Osteocyte (in vitro differentiated cells): ENCODE data around the gene BARHL2. TPM values are rescaled to one million over a fixed set of nuclear protein-coding genes. Genes with fewer than 3 reads are reported as not detected.

Experiments
- DNase-seq: peaks from one replicate; pipeline ENCODE4 v3.0.0; 2021; ENCODE audit warnings: mixed read lengths; ENCODE audit not compliant: unreplicated experiment; ENCODE audit errors: extremely low spot score
- H3K27ac Mint-ChIP-seq: one replicate; pipeline ENCODE4 v1.8.0; 2021; ENCODE audit warnings: mild to moderate bottlenecking, mixed read lengths; ENCODE audit not compliant: unreplicated experiment
- H3K27me3 Mint-ChIP-seq: one replicate; pipeline ENCODE4 v1.8.0; 2021; ENCODE audit warnings: mixed read lengths; ENCODE audit not compliant: unreplicated experiment
- H3K36me3 Mint-ChIP-seq: one replicate; pipeline ENCODE4 v1.8.0; 2021; ENCODE audit warnings: mixed read lengths; ENCODE audit not compliant: unreplicated experiment
- H3K4me1 Mint-ChIP-seq: one replicate; pipeline ENCODE4 v1.8.0; 2021; ENCODE audit warnings: mixed read lengths; ENCODE audit not compliant: unreplicated experiment
- H3K4me3 Mint-ChIP-seq: one replicate; pipeline ENCODE4 v1.8.0; 2021; ENCODE audit warnings: mild to moderate bottlenecking, moderate library complexity, mixed read lengths; ENCODE audit not compliant: unreplicated experiment
- H3K9me3 Mint-ChIP-seq: one replicate; pipeline ENCODE4 v1.8.0; 2021; ENCODE audit warnings: mixed read lengths; ENCODE audit not compliant: unreplicated experiment
- total RNA-seq: library from RNA; stranded (reverse); gene quantifications from 2 replicates; pipeline ENCODE4 v1.2.1, GENCODE V29; 2021
- TF ChIP-seq, protein P1 (sequence below): fragments of 200-600 bp; sonication (generic); IDR thresholded peaks from 2 replicates; pipeline ENCODE4 v1.5.0; 2021; ENCODE audit warnings: antibody characterized with exemption, mild to moderate bottlenecking, moderate library complexity

The BARHL2 gene
- total RNA-seq, 1 donor from 2014 or later = not detected

DNA sequence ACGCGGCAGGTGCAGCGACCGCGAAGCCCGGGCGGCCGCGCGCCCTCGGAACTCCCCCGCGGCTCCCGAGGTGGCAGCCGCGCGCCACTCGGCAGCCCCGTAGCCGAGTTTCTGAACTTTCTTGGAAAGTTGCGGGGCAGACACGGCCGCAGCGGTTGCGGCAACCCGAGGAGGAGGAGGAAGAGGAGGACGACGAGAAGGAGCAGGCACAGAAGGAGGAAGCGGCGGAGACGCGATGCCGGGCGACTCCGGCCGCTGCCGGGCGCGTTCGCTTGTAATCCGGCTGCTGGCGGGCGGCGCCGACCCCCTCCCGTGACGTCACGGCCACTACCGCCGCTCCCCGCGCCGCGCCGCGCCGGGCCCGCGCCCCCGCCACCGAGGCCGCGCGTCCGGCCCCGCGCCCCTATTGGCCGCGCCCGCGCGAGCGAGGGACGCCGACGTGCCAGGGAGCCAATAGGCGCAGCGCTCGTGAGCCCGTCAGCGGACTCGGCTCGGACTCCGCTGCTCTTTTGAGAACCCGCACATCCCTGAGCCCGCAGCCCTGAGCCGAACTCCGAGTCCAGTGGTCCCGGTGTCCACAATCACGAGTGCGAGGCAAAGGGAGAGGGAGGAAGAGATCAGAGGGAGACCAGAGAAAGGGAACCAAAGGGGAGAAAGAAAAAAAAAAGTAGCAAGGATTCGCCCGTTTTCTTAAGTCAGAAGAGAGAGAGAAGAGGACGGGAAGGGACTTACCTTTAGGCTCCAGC is 736 bp upstream of the BARHL2 start:
- no peak for DNase-seq
- Mint-ChIP-seq H3K36me3 (peaks cover 4% of the 10 kb centered on the region), H3K4me3 (peak overlapping the region; percentile 76), H3K4me1 (peaks cover 24% of the 10 kb centered on the region), H3K27me3 (peaks cover 86% of the 10 kb centered on the region), H3K9me3 (peaks cover 14% of the 10 kb centered on the region), H3K27ac (no peak overlapping the region)
- TF ChIP-seq, protein P1, sequence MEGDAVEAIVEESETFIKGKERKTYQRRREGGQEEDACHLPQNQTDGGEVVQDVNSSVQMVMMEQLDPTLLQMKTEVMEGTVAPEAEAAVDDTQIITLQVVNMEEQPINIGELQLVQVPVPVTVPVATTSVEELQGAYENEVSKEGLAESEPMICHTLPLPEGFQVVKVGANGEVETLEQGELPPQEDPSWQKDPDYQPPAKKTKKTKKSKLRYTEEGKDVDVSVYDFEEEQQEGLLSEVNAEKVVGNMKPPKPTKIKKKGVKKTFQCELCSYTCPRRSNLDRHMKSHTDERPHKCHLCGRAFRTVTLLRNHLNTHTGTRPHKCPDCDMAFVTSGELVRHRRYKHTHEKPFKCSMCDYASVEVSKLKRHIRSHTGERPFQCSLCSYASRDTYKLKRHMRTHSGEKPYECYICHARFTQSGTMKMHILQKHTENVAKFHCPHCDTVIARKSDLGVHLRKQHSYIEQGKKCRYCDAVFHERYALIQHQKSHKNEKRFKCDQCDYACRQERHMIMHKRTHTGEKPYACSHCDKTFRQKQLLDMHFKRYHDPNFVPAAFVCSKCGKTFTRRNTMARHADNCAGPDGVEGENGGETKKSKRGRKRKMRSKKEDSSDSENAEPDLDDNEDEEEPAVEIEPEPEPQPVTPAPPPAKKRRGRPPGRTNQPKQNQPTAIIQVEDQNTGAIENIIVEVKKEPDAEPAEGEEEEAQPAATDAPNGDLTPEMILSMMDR = no peak

DNA sequence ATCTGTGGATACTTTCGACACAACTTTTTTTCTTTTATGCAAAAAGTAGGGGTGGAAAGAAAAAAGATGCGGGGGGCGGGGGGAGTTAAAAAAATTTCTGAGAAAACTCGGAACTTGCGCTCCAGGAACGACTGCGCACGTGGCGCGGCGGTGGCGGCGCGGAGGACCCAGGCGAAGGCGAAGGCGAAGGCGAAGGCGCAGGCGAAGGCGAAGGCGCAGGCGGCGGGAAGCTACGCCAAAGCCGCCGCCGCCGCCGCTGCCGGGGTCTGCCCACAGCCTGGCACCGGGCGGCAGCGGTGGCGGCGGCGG is 208 bp upstream of the BARHL2 start:
- H3K36me3 Mint-ChIP-seq = peaks cover 4% of the 10 kb centered on the region
- TF ChIP-seq, protein P1 = no peak
- peaks cover 24% of the 10 kb centered on the region for H3K4me1 Mint-ChIP-seq
- peaks cover 14% of the 10 kb centered on the region for H3K9me3 Mint-ChIP-seq
- DNase-seq = no peak
- no peak overlapping the region for H3K27ac Mint-ChIP-seq
- peak overlapping the region; percentile 68 for H3K4me3 Mint-ChIP-seq
- H3K27me3 Mint-ChIP-seq = peaks cover 86% of the 10 kb centered on the region

DNA sequence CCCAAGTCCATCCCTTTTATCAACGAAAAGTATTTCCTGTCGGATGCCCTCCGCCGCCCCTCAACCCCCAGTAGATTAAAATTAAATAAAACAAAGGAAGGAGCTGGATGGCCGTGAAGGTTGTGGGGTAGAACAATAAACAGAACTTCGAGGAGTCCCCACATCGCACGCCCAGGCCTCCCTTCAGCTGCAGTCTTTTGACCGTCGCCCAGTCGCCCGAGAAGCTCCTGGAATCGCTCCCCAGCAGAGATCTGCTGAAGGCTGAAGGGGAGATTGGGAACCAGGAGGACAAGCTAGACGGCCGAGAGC is 905 bp downstream of the BARHL2 start:
- Mint-ChIP-seq H3K9me3 (peaks cover 12% of the 10 kb centered on the region), H3K4me1 (peaks cover 24% of the 10 kb centered on the region), H3K27me3 (peaks cover 86% of the 10 kb centered on the region), H3K36me3 (peaks cover 4% of the 10 kb centered on the region), H3K27ac (no peak overlapping the region), H3K4me3 (peak overlapping the region; percentile 47)
- TF ChIP-seq, protein P1 = no peak
- no peak for DNase-seq

DNA sequence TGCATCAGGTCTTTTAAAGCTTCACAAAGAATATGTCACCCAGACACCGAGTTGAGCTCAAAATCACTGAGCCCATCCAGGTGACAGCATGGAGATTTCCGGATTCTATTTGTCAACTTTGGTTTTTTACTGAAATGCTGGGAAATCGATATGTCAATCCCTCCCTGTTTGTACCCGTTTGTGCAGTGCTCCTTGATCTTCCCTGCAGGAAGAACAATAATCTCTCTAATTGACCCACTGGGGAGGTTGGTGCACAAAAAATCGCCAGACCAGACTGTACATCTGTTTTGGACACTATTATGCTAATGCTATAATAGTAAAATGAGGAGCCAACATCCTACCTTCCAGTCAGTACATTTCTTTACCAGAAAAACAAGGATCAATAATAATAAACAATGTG is 1.8 kb downstream of the BARHL2 start:
- TF ChIP-seq, protein P1 = no peak
- Mint-ChIP-seq H3K27ac (no peak overlapping the region), H3K36me3 (peaks cover 2% of the 10 kb centered on the region), H3K9me3 (peaks cover 3% of the 10 kb centered on the region), H3K27me3 (peaks cover 86% of the 10 kb centered on the region), H3K4me3 (no peak overlapping the region), H3K4me1 (peaks cover 24% of the 10 kb centered on the region)
- no peak for DNase-seq

DNA sequence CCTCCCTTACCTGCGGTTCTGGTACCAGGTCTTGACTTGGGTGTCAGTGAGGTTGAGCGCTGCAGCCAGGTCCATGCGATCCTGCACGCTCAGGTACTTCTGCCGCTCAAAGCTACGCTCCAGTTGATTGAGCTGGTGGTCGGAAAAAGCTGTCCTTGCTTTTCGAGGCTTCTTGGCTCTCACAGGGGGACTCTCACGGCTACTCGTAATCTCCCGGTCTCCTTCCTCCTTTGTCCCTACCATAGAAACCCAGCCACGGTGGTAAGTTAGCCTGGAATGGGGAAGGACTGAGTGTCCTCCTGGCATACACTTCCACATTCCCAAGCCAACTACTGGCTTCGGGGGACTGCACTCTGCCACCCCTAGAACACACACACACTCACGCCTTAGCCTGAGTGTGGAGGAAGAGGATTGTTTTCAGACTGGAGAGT is 2.6 kb downstream of the BARHL2 start:
- Mint-ChIP-seq H3K9me3 (no peaks in the 10 kb centered on the region), H3K36me3 (peaks cover 2% of the 10 kb centered on the region), H3K4me3 (no peak overlapping the region), H3K4me1 (peaks cover 21% of the 10 kb centered on the region), H3K27ac (no peak overlapping the region), H3K27me3 (peaks cover 89% of the 10 kb centered on the region)
- DNase-seq = no peak
- TF ChIP-seq, protein P1 = no peak
